Activated CD4-positive, alpha-beta T cell treated with anti-CD3 and anti-CD28 coated beads, Interleukin-2, amount 50 U/mL, for 1 hour (primary cell): Measurements from ENCODE around the gene ZNF677.
"Not testable (repeated sequence)": the region's sequence is repeated elsewhere in the genome, so short reads cannot be mapped to it uniquely, and the experiment has no call there.

Experiments
- DNase-seq: peaks from one replicate; pipeline ENCODE4 v3.0.0-alpha.2; 2020

The ZNF677 gene

DNA sequence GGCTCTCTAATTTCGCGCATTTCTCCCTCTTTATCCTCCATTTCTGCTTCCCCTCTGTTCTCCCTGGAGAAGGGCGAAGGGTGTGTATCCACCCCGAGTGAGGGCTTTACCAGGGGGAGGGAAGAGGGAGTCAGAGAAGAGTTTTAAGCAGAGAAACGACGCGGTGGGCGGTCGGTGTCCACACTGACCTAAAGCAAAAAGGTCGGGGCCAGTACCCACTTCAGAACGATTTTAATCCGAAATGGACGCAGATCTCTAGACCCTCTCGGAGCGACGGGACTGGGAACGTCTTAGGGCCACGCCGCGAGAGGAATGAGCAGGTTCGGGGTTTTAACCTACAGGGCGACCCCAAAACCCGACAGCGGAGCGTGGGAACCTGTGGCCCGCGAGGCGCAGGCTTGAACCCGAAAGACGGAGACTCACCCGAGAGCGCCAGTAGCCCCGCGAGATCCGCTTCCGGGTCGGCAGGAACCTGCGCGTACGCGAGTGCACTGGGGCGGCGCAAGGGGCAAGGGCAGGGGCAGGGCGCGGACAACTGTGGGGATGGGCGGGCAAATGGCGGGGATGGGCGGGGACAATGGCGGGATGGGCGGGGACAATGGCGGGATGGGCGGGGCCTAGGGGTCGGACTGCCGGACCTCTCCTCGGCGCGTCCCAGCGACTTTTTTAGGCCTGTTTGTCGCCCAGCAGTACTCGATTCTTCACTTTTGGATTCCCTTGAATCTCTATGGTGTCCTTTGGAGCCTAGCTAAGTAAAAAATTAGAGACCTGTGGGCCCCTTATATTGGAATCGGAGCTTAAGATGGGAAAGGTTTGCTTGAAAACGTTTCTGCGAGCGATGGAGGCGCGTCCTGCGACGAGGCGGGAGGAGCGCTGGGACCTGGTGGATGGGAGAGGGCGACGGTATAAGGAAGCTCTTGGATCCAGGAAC, at the start of gene ZNF677:
Gene ZNF677 (minus strand): TSS at position 463 of the 931 bp plus-strand sequence. CDS start 3,323 bp downstream, outside the sequence.
- peak; percentile 73 for DNase-seq

DNA sequence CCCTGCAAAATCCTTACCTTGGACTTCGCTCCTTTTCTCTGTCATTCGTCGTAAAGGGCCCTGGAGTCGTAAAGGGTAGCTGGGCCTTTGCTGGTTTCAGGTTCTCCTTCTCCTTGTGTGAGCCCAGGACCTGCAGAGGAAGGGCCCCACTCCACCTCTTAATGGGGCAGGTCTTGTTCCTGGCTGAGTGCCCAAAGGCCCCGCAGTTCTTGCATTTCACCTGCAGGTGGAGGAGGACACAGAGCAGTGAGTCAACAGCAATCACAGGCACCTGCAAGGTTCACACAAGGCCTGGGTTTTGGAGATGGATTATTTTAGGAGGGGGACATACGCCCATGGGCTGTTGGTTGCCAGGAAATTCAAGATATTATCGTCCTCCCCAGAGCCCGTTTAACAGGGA, 46.7 kb upstream of the ZNF677 start:
- DNase-seq: not testable (repeated sequence)

DNA sequence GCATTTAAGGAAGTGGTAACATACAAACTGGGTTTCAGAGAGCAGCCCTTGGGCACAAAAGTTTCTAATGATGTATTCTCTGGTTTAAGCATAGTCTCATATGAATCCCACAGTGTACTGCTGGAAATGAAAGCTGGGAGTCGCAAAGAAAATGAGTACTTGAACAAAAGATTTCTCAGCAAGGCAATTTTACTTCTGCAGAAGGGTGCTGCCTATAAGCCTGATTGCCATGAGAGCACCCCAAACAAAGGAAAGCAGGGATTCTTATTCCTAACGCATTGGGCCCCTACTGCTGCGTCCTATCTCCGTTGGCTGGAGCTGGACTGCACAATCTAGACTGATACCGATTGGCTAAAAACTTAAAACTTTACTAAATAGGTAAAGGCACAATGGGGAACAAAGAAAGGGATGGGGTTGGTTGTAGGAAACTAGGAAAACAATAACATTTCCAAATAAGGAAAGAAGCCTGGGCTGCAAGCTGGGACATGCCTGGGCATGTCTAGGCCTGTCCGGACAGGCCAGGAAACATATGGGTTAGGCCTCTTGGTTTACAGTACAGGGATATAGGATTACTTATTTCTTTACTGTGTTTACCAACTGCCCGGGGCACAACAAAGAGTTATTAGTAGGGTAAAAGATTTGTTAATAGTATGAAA, 40.2 kb upstream of the ZNF677 start:
- DNase-seq: no peak

DNA sequence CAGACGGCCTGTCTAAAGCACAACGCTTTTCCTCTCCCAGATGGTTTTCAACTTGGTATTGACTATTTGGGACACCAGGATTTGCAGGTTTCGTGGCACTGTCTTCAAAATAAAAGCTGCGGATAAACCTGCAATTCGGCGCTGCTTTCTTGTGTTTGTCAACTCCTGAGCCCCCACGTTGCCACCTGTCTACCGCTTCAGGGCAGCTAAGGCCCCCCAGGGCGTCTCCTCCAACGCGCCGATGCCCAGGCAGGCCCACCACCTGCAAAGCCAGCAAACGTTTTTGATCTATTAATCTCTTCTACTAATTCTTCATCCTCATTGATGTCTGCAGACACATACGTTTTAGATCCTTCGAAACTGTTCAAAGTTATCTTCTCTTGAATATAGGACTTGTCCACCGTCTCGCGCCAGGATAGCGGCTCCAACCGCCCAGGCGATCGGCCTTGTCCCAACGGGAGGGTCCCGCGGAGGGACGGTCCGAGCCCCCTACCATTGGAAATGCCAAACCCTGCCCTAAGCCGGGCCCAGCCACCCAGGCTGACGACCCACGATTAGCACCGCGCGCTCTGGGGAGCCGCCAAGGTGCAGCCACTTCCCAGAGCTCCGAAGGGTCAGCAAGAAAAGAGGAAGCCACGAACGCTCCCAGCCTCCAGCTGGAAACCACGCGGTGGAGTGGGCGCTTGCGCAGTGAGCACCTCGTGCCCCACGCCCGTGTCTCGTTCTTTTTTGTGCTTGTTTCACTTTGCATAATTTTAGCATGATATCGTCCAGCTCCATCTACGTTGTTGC, 36.3 kb upstream of the ZNF677 start:
- no peak for DNase-seq

DNA sequence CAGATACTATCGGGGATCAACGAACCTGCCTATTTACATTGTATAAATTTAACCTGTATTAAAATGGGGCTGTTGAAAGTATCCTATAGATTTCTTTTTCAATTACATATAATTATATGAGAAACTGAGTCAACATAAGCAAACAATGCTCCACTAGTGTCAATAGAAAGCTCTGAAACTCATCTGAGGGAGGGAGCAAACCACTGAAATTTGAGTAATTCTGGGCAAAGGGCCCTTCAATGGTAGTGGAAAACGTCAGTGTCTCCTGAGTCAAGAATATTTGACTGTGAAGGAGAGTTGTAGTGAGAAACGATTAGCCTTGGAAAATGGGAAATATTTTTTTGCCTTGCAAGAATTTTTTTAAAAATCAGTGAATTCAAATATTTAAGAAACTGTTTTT, 30.4 kb upstream of the ZNF677 start:
- no peak for DNase-seq

DNA sequence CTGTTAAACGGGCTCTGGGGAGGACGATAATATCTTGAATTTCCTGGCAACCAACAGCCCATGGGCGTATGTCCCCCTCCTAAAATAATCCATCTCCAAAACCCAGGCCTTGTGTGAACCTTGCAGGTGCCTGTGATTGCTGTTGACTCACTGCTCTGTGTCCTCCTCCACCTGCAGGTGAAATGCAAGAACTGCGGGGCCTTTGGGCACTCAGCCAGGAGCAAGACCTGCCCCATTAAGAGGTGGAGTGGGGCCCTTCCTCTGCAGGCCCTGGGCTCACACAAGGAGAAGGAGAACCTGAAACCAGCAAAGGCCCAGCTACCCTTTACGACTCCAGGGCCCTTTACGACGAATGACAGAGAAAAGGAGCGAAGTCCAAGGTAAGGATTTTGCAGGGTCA, 27.3 kb upstream of the ZNF677 start:
- peak; percentile 6 for DNase-seq

DNA sequence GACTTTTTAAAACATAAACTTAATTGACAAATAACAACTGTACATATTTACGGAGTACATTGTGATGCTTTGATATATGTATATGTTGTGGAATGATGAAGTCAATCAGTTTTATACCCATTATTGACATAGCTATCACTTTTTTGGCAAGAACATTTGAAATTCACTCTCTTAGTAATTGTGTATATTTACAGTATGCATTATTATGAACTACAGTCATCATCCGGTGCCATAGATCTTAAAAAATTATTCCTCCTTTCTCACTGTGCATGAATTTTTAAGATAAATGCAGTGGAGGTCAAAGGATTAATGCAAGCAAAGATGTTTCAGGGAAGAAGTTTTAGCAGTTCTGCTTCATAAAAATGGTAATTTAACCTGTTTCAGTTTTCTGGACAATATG, 20.8 kb upstream of the ZNF677 start:
- no peak for DNase-seq

DNA sequence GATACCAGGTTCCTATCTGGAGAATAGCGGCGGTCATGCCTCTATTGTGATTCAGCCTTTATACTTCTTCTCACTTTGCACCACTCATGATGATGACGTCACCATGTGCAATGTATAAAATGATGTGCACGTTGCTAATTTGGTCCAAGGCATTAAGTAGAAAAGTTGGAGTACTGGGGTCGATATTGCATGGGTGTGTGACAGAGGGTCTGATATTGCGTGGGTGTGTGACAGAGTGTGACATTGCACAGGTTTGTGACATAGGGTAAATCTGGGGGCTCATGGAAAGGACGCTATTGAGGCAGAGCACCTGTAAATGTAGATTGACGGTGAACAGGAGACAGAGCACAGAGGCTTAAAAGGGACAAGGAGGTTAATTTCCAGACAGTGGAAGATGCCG, 17.4 kb upstream of the ZNF677 start:
- no peak for DNase-seq

DNA sequence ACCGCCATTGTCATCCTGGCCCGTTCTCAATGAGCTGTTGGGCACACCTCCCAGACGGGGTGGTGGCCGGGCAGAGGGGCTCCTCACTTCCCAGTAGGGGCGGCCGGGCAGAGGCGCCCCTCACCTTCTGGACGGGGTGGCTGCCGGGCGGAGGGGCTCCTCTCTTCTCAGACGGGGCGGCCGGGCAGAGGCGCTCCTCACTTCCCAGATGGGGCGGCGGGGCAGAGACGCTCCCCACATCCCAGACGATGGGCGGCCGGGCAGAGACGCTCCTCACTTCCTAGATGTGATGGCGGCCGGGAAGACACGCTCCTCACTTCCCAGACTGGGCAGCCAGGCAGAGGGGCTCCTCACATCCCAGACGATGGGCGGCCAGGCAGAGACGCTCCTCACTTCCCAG, 15.2 kb upstream of the ZNF677 start:
- not testable (repeated sequence) for DNase-seq

DNA sequence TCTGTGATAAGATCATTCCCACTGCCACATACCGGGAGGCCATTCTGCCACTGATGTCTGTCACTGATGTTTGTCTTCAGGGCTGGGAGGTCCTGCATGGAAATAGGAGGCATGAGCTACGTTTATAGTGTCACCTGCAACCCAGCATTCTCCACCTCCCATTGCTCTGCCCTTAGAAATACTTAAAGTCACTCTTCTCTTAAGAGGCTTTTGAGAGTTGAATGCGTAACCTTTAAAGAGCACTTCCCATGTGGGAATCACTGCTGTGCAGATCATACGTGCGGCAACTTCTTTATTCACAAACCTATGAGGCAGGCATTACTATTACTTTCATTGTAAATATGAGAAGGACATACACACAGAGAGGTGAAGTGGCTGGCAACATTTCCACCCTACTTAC, 12.9 kb upstream of the ZNF677 start, which contains the start of gene VN1R4:
Gene VN1R4 (minus strand): TSS at position 101 of the 400 bp plus-strand sequence. CDS start 58 bp downstream, at position 43.
- DNase-seq: not testable (repeated sequence)

DNA sequence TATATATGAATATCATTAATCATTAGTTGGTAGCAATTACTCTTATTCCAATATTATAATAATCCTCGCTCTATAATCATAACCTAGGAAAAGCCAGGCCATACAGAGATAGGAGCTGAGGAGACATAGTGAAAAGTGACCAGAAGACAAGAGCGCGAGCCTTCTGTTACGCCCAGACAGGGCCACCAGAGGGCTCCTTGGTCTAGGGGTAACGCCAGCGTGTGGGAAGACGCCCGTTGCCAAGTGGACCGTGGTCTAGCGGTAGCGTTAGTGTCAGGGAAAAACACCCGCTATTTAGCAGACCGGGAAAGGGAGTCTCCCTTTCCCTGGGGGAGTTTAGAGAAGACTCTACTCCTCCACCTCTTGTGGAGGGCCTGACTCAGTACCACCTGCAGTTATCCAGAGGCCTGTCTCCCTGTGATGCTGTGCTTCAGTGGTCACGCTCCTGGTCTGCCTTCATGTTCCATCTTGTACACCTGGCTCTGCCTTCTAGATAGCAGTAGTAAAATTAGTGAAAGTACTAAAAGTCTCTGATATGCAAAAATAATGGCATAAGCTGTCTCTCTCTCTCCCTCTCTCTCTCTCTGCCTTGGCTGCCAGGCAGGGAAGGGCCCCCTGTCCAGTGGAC, 3.2 kb upstream of the ZNF677 start, which contains the start of gene VN1R2:
Gene VN1R2 (plus strand): TSS at position 578 of the 628 bp plus-strand sequence. CDS start 84 bp downstream, outside the sequence.
- not testable (repeated sequence) for DNase-seq

DNA sequence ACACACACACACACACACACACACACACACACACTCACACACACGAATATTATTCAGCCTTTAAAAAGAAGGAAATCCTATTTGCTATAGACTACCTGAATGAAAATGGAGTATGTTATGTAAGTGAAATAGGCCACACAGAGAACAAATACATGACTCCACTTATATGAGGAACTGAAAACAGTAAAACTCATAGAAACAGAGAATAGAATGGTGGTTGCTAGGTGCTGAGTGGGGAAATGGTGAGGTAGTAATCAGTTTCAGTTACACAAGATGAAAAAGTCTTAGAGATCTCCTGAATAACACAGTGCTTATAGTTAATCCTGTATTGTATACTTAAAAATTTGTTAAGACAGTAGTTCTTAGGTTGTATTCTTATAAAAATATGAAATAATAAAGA, 8.2 kb downstream of the ZNF677 start:
- no peak for DNase-seq

DNA sequence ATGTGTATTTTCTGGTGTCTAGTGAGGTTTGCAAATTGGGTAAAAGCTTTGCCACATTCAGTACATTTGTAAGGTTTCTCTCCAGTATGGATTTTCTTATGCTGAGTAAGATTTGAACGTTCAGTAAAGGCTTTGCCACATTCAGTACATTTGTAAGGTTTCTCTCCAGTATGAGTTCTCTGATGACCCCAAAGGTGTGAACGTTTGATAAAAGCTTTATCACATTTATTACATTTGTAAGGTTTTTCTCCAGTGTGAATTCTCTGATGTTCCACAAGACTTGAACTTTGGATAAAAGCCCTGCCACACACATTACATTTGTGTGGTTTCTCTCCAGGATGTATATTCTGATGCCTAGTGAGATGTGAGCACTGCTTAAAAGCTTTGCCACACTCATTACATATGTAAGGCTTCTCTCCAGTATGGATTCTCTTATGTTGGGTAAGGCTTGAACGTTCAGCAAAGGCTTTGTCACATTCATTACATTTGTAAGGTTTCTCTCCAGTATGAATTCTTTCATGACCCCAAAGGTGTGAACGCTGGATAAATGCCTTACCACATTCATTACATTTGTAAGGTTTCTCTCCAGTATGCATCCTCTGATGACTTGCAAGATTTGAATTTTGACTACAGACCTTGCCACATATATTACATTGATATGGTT, 17.4 kb downstream of the ZNF677 start:
- no peak for DNase-seq

DNA sequence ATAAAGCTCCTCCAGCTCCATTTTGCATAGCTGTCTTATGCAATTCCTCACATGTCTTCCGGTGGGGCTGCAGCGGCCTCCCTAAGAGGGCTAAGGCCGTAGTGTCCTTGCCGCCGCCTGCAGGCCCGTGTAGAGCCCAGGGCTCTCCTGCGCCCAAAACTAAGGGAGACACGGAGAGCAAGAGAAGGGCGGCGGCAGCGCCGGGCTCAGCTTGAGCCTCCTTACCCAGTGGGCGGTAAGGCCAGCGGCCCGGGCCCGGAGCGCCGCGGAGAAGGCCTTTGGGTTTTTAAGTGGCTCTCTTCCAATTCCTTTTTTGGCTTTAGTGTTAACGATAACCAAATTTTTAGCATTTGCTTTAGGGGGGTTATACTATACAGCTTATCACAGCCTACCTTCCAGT, 30.1 kb downstream of the ZNF677 start:
- no peak for DNase-seq

DNA sequence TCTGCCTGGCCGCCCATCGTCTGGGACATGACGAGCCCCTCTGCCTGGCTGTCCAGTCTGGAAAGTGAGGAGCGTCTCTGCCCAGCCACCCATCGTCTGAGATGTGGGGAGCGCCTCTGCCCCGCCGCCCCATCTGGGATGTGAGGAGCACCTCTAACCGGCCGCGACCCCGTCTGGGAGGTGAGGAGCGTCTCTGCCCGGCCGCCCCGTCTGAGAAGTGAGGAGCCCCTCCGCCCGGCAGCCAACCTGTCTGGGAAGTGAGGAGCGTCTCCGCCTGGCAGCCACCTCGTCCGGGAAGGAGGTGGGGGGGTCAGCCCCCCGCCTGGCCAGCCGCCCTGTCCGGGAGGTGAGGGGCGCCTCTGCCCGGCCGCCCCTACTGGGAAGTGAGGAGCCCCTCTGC, 32.0 kb downstream of the ZNF677 start:
- not testable (repeated sequence) for DNase-seq

DNA sequence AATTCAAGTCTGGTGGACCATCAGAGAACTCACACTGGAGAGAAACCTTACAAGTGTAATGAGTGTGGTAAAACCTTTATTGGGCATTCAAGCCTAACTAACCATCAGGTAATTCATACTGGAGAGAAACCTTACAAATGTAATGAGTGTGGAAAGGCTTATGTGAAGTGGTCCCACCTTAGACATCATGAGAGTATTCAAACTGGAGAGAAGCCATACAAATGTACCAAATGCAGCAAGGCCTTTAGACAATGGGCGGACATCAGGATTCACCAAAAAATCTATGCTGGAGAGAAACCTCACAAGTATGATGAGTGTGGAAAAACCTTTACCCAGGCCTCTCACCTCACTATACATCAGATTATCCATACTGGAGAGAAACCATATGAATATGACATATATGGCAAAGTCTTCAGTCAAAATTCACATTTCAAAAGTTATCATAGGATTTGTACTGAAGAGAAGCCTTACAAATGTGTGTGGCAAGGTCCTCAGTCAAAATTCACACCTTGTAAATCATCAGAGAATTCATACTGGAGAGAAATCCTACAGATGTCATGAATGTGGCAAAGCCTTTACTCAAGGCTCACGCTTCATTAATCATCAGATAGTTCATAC, 41.9 kb downstream of the ZNF677 start:
- no peak for DNase-seq

DNA sequence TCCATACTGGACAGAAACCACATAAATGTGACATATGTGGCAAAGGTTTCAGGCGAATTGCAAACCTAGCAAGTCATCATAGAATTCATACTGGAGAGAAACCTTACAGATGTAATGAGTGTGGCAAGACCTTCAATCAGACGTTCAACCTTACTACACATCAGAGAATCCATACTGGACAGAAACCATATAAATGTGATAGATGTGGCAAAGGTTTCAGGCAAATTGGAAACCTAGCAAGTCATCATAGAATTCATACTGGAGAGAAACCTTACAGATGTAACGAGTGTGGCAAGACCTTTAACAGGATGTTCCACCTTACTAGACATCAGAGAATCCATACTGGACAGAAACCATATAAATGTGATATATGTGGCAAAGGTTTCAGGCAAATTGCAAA, 43.1 kb downstream of the ZNF677 start:
- not testable (repeated sequence) for DNase-seq

DNA sequence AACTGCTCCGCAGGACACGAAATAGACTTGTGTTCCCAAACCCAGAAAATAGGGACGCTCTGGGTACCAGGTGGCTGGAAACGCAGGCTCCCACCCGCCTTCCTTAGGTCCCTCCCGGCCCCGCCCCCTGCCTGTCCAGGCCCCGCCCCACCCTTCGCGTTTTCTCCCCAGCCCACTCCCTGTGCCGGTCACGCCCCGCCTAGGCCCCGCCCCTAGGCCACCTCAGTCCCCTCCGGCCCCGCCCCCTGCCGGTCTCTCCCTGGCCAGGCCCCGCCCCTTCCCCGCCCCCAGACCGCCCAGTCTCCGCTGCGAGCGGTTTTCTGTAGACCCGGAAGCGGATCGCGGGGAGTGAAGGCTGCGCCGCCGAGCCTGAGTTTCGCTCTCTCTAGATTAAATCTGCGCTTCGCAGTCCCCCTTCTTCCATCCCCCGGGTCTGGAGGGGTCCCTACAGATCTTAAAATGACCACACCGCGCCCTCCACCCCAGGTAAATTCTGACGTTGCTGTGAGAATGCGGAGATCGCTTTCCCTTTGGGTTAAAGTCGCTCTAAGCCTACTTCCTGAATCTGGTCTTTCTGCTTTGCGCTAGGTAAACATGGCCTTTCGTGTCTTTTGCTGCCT, 57.8 kb downstream of the ZNF677 start:
- DNase-seq: peak; percentile 99

DNA sequence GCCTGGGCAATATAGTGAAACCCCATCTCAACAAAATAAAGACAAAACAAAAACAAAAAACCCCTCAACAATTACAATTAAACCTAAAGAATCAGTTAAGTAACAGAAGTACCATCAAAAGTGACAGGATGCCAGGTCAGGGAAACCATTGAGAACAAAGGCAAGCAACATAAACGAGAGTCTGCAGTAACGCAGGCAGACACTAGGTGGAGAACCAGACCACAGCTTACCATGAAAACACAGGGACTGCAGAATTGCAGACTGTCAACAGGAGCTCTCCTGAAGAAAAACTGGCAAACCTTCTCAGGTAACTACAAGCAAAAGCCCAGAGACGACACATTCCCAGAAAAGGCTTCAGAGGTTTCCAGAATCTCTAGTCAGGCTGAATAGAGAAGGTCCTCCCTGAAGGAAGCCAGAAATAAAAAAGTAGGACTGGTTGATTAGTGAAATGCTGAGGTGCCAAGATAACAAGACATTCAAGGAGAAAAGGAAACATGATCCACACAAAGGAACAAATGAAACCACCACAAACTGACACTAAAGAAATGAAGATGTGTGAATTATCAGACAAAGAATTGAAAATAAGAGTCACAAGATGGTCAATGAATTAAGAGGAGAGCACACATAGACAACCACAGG, 59.3 kb downstream of the ZNF677 start:
- peak; percentile 64 for DNase-seq

DNA sequence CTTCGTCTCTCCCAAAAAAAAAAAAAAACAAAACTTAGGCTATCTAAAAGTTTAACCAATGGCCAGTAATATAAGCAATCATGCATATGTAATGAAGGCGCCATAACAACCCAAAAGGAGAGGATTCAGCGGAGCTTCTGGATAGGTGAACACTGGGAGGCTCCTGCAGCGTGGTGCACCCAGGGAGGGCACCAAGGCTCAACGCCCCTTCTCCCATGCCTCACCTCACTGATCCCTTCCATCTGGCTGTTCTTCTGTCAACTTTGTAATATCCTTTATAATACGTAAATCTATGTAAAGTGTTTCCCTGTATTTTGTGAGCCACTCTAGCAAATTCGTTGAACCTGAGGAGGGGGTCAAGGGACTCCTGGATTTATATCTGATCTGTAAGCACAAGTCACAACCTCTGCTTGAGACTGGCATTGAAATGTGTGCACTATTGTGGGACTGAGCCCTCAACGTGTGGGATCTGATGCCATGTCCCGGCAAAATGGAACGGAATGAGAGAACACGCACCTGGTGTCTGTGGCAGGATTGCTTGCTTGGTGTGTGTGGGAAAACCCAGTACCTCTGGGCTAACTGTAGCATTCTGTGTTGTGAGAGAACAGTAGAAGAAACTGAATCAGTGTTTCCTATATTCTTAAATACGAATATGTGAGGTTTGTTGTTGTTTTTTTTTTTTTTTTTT, 61.0 kb downstream of the ZNF677 start:
- no peak for DNase-seq
